ENCODE results near the gene GRK5. TPM values are rescaled to one million over a fixed set of nuclear protein-coding genes. Genes with fewer than 3 reads are reported as not detected.
A peak's percentile ranks its signal among the peaks of the same experiment; 100 is the strongest.

The GRK5 gene
- total RNA-seq, 1 donor from 2014 or later, result 12.5 TPM

DNA sequence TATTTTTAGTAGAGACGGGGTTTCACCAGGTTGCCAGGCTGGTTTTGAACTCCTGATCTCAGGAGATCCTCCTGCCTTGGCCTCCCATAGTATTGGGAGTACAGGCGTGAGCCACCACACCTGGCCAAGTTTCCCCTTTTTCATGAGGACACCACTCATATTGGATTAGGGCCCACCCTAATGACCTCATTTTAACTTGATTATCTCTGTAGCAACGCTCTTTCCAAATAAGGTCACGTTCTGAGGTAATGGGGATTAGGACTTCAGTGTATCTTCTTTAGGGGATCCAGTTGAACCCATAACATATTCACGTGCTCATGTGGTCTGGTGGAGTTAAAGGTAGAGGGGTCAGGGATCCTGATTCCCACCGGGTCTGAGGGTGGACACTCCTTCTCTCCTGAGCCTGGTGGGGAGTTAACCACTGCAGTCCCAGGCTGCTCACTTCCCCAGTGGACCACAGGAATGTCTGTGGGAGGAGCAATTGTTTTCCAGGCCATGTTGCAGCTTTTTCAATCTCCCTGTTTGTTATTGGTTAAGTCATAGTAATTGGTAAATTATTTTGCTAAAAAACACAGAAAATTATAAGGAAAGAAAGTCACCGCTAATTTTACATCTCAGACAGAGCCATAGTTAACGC, 130.5 kb downstream of the GRK5 start:
- Histone ChIP-seq H3K36me3 (ENCODE audit: control insufficient read depth in 3 of 3, insufficient read depth in 3 of 3, low read length in 3 of 3) (no peaks in the 10 kb centered on the region), H3K27ac (ENCODE audit: low read depth, low read length) (no peak overlapping the region), H3K9ac (ENCODE audit: low read depth in 1 of 3, low read length in 3 of 3) (no peak overlapping the region), H3K27me3 (ENCODE audit: control insufficient read depth in 3 of 3, insufficient read depth in 3 of 3, low read length in 3 of 3) (no peaks in the 10 kb centered on the region), H3K4me1 (ENCODE audit: control insufficient read depth in 3 of 3, insufficient read depth in 3 of 3, low read length in 3 of 3) (peaks cover 24 to 31% (median 26%) of the 10 kb centered on the region in 3 donors), H3K9me3 (ENCODE audit: control insufficient read depth in 3 of 3, low read length in 3 of 3) (no peaks in the 10 kb centered on the region), H3K4me3 (ENCODE audit: low read length in 3 of 3) (no peak overlapping the region)

DNA sequence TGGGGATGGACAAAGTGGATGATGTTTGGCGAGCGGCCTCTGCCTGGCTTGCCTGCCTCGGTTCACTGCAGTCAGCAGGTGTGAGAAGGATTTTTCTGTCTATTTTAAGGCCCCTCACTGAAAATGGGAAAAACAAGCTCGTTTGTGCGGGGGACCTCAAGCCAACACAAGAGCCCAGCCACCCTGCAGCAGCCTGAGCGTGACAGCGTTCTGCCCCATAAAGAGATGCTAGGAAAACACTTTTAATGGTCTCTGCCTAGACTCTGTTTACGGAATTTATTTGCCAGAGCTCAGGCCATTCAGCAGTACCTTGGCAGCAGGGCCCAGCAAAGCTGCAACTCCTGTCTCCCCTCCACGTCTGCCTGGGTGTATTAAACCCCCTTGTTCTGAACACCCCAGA, 131.7 kb downstream of the GRK5 start:
- H3K27me3 ChIP-seq (ENCODE audit: control insufficient read depth in 3 of 3, insufficient read depth in 3 of 3, low read length in 3 of 3), result no peaks in the 10 kb centered on the region
- H3K4me1 ChIP-seq (ENCODE audit: control insufficient read depth in 3 of 3, insufficient read depth in 3 of 3, low read length in 3 of 3), result peaks cover 29 to 37% (median 32%) of the 10 kb centered on the region in 3 donors
- no peak overlapping the region for H3K4me3 ChIP-seq (ENCODE audit: low read length in 3 of 3)
- H3K27ac ChIP-seq (ENCODE audit: low read depth, low read length), result no peak overlapping the region
- no peaks in the 10 kb centered on the region for H3K9me3 ChIP-seq (ENCODE audit: control insufficient read depth in 3 of 3, low read length in 3 of 3)
- no peaks in the 10 kb centered on the region for H3K36me3 ChIP-seq (ENCODE audit: control insufficient read depth in 3 of 3, insufficient read depth in 3 of 3, low read length in 3 of 3)
- no peak overlapping the region for H3K9ac ChIP-seq (ENCODE audit: low read depth in 1 of 3, low read length in 3 of 3)

DNA sequence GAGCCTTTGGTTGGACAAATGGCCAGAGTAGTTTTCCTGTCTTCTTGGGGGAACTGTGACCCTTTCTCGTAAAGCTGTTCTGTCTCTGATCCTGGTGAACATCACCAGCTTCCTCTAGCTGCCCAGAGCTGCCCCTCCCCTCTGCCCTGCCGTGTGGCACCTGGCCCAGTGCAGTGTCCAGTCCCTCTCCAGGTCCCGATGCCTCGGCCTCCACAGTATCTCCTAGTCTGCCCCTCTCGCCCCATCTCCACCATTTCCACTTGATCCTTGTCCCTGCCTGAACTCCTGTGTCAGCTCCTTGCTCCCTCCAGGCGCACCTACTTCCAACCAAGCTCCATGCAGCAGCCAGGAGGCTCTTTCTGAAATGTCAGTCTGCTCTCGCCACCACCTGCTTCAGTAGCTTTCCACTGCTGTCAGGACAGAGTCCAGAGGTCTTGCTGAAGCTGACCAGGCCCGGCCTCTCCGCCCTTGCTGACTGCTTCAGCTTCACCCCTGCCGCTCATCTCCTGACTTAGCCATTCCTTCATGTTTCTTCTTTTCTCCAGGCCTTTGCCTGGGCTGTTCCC, 133.6 kb downstream of the GRK5 start:
- H3K9ac ChIP-seq (ENCODE audit: low read depth in 1 of 3, low read length in 3 of 3), result peak overlapping the region in 1 of 3 donors; percentile 40
- peaks cover 30 to 34% (median 31%) of the 10 kb centered on the region in 3 donors for H3K4me1 ChIP-seq (ENCODE audit: control insufficient read depth in 3 of 3, insufficient read depth in 3 of 3, low read length in 3 of 3)
- no peaks in the 10 kb centered on the region for H3K27me3 ChIP-seq (ENCODE audit: control insufficient read depth in 3 of 3, insufficient read depth in 3 of 3, low read length in 3 of 3)
- no peak overlapping the region for H3K27ac ChIP-seq (ENCODE audit: low read depth, low read length)
- H3K36me3 ChIP-seq (ENCODE audit: control insufficient read depth in 3 of 3, insufficient read depth in 3 of 3, low read length in 3 of 3), result no peaks in the 10 kb centered on the region
- no peaks in the 10 kb centered on the region for H3K9me3 ChIP-seq (ENCODE audit: control insufficient read depth in 3 of 3, low read length in 3 of 3)
- no peak overlapping the region for H3K4me3 ChIP-seq (ENCODE audit: low read length in 3 of 3)

DNA sequence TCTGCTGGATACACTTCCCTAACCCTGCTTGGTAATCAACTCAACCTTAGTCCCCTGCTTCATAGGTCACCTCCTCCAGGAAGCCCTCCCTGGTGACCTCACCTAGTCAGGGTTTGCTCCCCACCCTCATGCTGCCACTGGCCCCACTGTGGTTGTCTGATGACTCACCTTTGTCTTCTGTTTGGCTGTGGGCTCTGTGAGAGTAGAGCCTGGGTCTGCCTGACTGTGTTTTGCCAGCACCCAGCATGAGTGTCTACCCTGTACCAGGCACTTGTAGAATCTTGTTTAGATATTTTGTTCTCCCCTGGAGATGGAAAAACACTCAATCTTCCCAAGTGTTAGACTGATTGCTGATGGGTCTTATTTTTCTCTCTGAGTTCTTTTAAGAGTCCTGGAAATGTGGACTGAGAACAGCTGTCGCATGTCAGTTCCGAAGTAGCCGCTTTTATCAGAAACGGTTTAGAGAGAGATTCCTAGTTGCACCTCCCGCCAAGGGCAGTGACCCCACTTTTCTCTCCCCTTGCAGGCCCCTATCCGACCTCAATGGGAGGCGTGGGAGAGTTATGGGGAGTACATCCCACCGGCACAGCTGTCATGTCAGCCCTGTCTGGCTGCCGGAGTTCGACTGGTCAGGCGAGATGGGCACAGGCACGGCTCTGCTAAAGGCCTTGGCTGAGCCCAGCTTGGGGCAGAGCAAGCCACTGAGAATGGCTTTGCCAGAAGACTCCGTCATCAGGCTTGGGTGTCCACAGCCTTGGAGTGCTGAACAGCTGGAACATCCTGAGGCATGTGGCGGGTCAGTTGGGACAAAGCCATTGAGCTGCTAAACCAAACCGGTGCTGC, 134.3 kb downstream of the GRK5 start:
- no peaks in the 10 kb centered on the region for H3K36me3 ChIP-seq (ENCODE audit: control insufficient read depth in 3 of 3, insufficient read depth in 3 of 3, low read length in 3 of 3)
- peaks cover 28 to 34% (median 31%) of the 10 kb centered on the region in 3 donors for H3K4me1 ChIP-seq (ENCODE audit: control insufficient read depth in 3 of 3, insufficient read depth in 3 of 3, low read length in 3 of 3)
- H3K9me3 ChIP-seq (ENCODE audit: control insufficient read depth in 3 of 3, low read length in 3 of 3), result no peaks in the 10 kb centered on the region
- no peak overlapping the region for H3K4me3 ChIP-seq (ENCODE audit: low read length in 3 of 3)
- H3K27ac ChIP-seq (ENCODE audit: low read depth, low read length), result no peak overlapping the region
- H3K9ac ChIP-seq (ENCODE audit: low read depth in 1 of 3, low read length in 3 of 3), result peak overlapping the region in 1 of 3 donors; percentile 40
- no peaks in the 10 kb centered on the region for H3K27me3 ChIP-seq (ENCODE audit: control insufficient read depth in 3 of 3, insufficient read depth in 3 of 3, low read length in 3 of 3)

DNA sequence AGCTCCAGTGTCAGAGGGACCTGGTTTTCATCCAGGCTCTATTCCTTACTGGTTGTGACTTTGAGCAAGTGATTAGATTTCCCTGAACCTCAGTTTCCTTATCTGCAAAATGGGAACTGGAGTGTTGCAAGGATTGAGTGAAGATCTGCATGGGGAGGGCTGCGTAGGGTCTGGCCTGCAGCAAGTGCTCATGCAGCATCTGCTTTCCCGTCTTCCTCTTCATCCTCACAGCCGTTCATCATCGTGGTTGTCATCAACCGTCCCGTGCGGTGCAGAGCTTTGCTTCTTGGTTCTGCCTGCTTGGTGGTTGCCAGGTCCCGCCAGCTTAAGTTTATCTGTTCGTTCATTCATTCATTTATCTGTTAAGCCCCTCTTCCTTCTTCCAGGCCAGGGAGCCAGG, 135.0 kb downstream of the GRK5 start:
- Histone ChIP-seq H3K27ac (ENCODE audit: low read depth, low read length) (no peak overlapping the region), H3K27me3 (ENCODE audit: control insufficient read depth in 3 of 3, insufficient read depth in 3 of 3, low read length in 3 of 3) (no peaks in the 10 kb centered on the region), H3K4me1 (ENCODE audit: control insufficient read depth in 3 of 3, insufficient read depth in 3 of 3, low read length in 3 of 3) (peaks cover 28 to 34% (median 31%) of the 10 kb centered on the region in 3 donors), H3K36me3 (ENCODE audit: control insufficient read depth in 3 of 3, insufficient read depth in 3 of 3, low read length in 3 of 3) (no peaks in the 10 kb centered on the region), H3K9me3 (ENCODE audit: control insufficient read depth in 3 of 3, low read length in 3 of 3) (no peaks in the 10 kb centered on the region), H3K9ac (ENCODE audit: low read depth in 1 of 3, low read length in 3 of 3) (no peak overlapping the region), H3K4me3 (ENCODE audit: low read length in 3 of 3) (no peak overlapping the region)

DNA sequence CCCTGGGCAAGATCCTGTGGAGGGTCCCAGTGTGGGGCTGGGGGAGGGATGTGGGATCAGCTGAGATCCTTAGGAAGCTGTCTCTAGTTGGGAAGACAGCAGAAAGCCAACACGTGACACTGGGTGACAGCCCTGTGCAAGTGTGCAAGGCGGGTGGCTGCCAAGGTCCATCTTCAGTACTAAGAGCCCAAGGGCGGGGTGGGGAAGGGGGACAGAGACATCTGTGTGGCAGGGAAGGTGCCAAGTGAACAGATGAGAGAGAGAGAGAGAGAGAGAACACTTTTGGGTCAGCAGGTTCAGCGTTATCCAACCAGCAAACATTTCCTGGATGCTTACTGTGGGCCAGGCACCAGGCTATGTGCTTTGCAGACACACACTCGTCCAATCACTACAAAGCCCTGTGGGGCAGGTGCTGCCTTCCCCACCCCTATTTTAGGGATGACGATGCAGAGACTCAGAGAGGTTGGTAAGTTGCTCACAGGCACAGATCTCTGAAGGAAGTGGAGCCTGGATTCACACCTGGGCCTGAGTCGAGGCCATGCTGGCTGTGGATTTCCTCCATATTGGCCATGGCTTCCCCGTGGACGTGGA, 135.7 kb downstream of the GRK5 start:
- no peaks in the 10 kb centered on the region for H3K27me3 ChIP-seq (ENCODE audit: control insufficient read depth in 3 of 3, insufficient read depth in 3 of 3, low read length in 3 of 3)
- no peak overlapping the region for H3K4me3 ChIP-seq (ENCODE audit: low read length in 3 of 3)
- H3K27ac ChIP-seq (ENCODE audit: low read depth, low read length), result no peak overlapping the region
- no peaks in the 10 kb centered on the region for H3K36me3 ChIP-seq (ENCODE audit: control insufficient read depth in 3 of 3, insufficient read depth in 3 of 3, low read length in 3 of 3)
- H3K4me1 ChIP-seq (ENCODE audit: control insufficient read depth in 3 of 3, insufficient read depth in 3 of 3, low read length in 3 of 3), result peaks cover 28 to 36% (median 35%) of the 10 kb centered on the region in 3 donors
- no peak overlapping the region for H3K9ac ChIP-seq (ENCODE audit: low read depth in 1 of 3, low read length in 3 of 3)
- no peaks in the 10 kb centered on the region for H3K9me3 ChIP-seq (ENCODE audit: control insufficient read depth in 3 of 3, low read length in 3 of 3)

DNA sequence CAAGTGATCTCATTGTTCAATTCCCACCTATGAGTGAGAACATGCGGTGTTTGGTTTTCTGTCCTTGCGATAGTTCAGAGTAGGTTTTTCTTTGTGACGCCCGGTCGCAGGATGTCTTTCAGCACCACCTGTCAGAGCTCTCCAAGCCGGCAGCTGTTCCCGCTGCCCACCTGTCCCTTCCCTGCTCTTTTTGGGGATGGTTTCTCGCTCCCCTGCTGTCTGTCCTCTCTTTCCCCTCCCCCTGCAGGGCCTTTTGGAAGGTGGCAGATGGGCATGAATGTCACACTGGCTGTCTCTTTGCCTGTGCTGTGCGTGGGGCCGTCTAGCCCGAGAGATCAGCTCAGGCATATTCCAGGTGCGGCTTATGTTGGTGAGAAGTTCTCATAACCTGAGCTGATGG, 137.0 kb downstream of the GRK5 start:
- Histone ChIP-seq H3K27ac (ENCODE audit: low read depth, low read length) (no peak overlapping the region), H3K4me1 (ENCODE audit: control insufficient read depth in 3 of 3, insufficient read depth in 3 of 3, low read length in 3 of 3) (peaks cover 39 to 48% (median 48%) of the 10 kb centered on the region in 3 donors)

DNA sequence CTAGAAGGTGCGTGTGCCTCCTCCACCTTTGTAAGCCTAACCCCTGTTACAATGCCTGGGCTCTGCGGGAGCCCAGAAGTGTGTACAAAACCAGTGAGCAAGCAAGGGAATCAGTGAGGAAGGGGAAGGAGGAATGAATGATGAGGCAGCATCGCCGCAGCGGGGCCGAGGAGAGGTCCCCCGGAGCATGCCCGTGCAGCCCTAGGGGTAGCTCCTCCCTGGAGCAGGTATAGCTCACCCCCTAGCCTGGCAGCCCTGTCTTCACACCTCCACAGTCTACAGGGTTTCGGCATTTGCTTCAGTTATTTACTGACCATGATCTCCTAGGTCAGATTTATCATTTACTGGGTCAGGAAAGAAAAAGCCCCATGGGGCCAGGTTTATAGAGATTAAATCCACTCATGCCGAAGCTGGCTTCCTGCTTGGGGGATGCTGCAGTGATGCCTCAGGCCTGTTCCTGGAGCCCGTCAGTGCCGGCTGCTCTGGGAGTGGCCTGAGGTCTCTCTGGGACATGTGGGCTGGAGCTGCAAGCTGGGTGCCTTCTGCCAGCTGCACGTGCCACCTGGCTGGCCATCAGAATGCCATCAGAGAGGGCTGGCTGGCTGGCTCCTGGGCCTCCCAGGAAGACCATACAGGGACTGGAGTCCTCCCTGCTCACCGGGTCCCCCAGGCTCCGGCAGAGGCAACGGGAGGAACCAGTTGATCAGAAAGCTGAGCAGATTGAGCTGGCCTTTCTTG, 138.9 kb downstream of the GRK5 start:
- peaks cover 45 to 55% (median 55%) of the 10 kb centered on the region in 3 donors for H3K4me1 ChIP-seq (ENCODE audit: control insufficient read depth in 3 of 3, insufficient read depth in 3 of 3, low read length in 3 of 3)
- peak overlapping the region in 1 of 3 donors; percentile 33 for H3K9ac ChIP-seq (ENCODE audit: low read depth in 1 of 3, low read length in 3 of 3)
- no peaks in the 10 kb centered on the region for H3K27me3 ChIP-seq (ENCODE audit: control insufficient read depth in 3 of 3, insufficient read depth in 3 of 3, low read length in 3 of 3)
- peaks cover 0 to 1% (median 0%) of the 10 kb centered on the region in 3 donors for H3K9me3 ChIP-seq (ENCODE audit: control insufficient read depth in 3 of 3, low read length in 3 of 3)
- peaks cover 0 to 4% (median 0%) of the 10 kb centered on the region in 3 donors for H3K36me3 ChIP-seq (ENCODE audit: control insufficient read depth in 3 of 3, insufficient read depth in 3 of 3, low read length in 3 of 3)
- H3K4me3 ChIP-seq (ENCODE audit: low read length in 3 of 3), result no peak overlapping the region
- no peak overlapping the region for H3K27ac ChIP-seq (ENCODE audit: low read depth, low read length)

More for the DNA sequence above, 137.0 kb downstream of the GRK5 start:
- Histone ChIP-seq H3K9me3 (ENCODE audit: control insufficient read depth in 3 of 3, low read length in 3 of 3) (no peaks in the 10 kb centered on the region), H3K36me3 (ENCODE audit: control insufficient read depth in 3 of 3, insufficient read depth in 3 of 3, low read length in 3 of 3) (no peaks in the 10 kb centered on the region), H3K9ac (ENCODE audit: low read depth in 1 of 3, low read length in 3 of 3) (no peak overlapping the region), H3K27me3 (ENCODE audit: control insufficient read depth in 3 of 3, insufficient read depth in 3 of 3, low read length in 3 of 3) (no peaks in the 10 kb centered on the region), H3K4me3 (ENCODE audit: low read length in 3 of 3) (no peak overlapping the region)

DNA sequence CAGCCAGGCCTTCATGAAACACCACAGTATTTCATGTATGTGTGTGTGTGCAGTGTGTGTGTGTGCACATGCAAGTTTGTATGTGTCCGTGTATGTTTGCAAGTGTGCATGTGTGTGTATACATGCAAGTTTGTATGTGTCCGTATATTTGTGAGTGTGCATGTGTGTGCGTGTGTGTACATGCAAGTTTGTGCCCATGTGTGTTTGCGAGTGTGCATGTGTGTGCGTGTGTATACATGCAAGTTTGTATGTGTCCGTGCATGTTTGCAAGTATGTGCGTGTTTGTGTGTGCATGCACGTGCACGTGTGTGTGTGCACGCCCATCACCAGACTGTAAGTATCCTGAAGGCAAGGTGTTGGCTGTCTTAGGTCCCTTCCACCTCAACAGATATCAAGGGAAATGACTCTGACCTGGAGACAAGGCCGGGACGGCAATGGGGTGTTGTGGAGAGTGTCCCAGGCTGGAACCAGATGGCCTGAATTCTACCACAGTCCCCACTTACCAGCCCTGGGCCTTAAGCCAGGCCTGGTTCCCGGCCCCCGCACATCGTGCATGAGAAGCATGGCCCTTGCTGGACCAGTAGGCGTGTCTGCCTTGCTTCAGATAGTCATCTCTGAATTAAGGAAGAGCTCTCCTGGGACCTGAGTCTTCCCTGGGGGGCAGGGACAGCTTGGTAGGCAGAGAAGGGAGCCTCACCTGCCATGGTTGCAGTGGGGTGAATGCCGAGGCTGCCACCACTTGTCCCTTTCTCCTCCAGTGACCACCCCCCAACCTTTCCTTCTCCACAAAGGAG, 140.0 kb downstream of the GRK5 start:
- Histone ChIP-seq H3K36me3 (ENCODE audit: control insufficient read depth in 3 of 3, insufficient read depth in 3 of 3, low read length in 3 of 3) (peaks cover 0 to 4% (median 0%) of the 10 kb centered on the region in 3 donors), H3K9ac (ENCODE audit: low read depth in 1 of 3, low read length in 3 of 3) (no peak overlapping the region), H3K27ac (ENCODE audit: low read depth, low read length) (no peak overlapping the region), H3K27me3 (ENCODE audit: control insufficient read depth in 3 of 3, insufficient read depth in 3 of 3, low read length in 3 of 3) (no peaks in the 10 kb centered on the region), H3K9me3 (ENCODE audit: control insufficient read depth in 3 of 3, low read length in 3 of 3) (peaks cover 0 to 5% (median 0%) of the 10 kb centered on the region in 3 donors), H3K4me1 (ENCODE audit: control insufficient read depth in 3 of 3, insufficient read depth in 3 of 3, low read length in 3 of 3) (peaks cover 36 to 44% (median 44%) of the 10 kb centered on the region in 3 donors), H3K4me3 (ENCODE audit: low read length in 3 of 3) (no peak overlapping the region)

Data from skeletal muscle tissue (tissue), 4 donors.